LNCAP (cell line): Measurements from ENCODE around the gene GPAT3.

ENCODE experiments used
- TF ChIP-seq, protein P1 (sequence below): fragments of 450-650 bp; IDR thresholded peaks from 2 replicates; pipeline ENCODE4 v1.5.1; 2017; ENCODE audit warnings: mild to moderate bottlenecking

Gene GPAT3

DNA sequence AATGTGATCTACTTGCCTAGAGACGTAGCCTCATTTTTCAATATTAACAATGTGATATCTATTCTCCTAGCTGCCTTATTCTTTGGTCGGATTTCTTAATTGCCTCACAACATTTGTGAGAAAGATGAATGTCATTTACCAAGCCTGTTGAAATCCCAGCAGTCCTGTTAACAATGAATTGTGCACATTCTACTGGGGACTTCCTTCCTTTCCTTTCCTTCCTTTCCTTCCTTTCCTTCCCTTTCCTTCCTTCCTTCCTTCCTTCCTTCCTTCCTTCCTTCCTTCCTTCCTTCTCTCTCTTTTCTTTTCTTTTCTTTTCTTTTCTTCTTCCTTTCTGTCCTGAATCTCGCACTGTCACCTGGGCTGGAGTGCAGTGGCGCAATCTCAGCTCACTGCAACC is 107.1 kb downstream of the GPAT3 start:
- TF ChIP-seq, protein P1, sequence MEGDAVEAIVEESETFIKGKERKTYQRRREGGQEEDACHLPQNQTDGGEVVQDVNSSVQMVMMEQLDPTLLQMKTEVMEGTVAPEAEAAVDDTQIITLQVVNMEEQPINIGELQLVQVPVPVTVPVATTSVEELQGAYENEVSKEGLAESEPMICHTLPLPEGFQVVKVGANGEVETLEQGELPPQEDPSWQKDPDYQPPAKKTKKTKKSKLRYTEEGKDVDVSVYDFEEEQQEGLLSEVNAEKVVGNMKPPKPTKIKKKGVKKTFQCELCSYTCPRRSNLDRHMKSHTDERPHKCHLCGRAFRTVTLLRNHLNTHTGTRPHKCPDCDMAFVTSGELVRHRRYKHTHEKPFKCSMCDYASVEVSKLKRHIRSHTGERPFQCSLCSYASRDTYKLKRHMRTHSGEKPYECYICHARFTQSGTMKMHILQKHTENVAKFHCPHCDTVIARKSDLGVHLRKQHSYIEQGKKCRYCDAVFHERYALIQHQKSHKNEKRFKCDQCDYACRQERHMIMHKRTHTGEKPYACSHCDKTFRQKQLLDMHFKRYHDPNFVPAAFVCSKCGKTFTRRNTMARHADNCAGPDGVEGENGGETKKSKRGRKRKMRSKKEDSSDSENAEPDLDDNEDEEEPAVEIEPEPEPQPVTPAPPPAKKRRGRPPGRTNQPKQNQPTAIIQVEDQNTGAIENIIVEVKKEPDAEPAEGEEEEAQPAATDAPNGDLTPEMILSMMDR, result no peak

DNA sequence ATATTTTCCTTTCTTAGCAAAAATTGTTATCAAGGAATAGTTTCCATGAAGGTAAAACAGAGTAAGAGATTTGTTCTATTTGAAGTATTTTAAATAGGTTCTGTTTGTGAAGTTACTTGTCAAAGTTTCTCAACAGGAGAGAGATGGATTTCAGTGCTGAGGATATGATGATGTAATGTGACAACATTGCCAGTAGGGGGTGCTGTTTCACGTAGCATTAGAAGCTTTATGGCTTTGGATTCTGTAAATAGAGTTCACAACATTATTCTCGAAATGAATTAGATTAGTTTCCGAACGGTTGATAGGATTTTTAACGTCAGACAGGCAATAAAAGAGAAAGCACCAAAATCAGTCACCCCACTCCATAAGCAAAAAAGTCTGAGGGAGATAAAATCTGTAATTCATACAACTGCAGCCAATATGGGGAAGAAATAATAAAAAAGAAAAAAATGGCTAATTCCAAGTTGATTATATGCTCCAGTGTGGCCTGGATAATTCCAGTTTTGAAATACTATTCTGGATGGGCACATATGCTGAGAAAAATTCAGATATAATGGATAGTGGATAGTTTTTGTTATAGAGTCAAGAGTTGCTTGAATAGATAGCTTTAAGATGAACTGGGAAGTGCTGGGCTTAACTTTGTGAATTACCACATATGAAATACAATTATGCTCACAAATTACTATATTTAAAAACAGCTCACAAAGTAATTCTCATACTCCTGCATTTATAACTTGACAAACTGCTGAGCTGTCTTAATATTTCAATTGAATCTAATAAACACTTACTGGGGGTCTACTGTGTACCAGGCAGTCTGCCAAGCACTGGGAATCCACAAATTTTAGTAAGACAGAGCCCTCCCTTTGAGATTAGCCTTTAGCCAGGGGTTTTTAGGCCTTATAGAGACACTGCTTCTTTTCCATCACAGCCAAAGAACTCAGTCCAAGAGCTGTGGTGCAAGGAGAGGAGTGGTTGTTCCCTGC is 109.1 kb downstream of the GPAT3 start:
- TF ChIP-seq, protein P1, result peak; percentile 85

DNA sequence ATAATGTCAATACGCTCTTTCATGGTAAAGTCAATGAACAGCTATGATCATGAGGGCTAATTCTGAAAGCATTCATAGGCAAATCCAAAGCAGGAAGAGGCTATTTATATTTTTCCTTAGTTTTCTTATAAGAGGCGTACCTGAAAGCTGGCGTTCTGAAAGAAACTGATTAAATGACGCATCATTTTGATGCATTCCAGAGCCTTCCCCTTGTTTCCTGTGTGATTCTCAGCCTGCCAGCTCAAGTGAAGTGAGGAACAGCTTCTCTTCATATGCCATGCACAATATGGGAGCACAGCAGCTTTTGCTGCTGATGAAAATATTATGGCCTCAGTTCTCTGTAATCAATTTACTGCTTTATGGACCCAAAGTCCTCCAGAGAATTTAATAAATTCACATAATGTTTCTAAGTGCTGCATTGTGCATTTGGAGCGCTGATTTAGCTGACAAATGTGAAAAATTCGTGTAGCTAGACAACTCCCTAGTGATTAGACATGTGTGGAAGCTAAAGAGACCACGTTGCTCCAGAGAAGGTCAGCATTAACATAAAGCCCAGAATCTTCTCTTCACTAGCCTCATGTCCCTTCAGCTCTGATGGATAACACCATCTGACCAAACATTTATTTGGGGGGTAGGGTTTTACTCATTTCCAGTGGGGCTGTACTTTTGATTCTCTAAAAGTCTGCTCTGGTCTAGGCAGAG is 110.8 kb downstream of the GPAT3 start:
- TF ChIP-seq, protein P1, result no peak

DNA sequence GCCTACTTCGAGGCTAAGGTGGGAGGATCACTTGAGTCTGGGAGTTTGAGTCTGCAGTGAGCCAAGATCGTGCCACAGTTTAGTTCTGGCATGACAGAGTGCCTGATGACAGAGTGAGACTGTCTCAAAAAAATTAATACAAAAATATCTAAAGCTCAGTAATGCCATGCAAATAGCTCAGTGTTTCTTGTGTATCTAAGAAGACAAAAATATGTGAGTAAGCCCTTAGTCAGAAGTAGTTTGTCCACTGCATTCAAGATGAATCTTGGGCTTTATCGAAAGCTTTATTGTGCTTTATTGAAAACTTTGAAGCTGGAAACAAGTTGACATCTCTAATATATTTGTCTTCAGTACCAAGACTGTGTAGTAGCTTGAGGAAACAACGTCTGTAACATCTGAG is 115.9 kb downstream of the GPAT3 start:
- TF ChIP-seq, protein P1, result no peak
